Measurements from ENCODE around the gene PRICKLE4. TPM values are rescaled to one million over a fixed set of nuclear protein-coding genes. Genes with fewer than 3 reads are reported as not detected.
A peak's percentile ranks its signal among the peaks of the same experiment; 100 is the strongest.

Gene PRICKLE4
- total and polyA plus RNA-seq, 8 donors: 1.9 to 77.0 (median 8.4) TPM; not detected in 1

DNA sequence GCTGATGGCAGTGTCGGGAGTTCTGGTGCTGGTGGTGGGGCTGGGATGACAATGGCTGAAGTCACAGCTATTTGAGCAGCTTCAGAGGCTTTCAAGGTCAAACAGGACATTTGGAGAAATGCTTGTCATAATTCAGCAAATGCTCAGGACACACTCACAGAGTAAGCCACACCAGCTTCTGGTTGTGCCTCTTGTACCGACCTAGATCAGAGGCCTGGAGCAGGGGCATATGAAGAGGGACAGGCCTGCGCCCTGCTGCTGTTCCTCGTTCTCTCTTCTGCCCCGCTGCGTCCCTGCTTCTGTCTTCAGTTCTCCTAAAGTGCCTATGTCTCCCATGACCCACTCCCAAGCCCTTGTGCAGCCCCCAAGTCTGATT is 32.5 kb upstream of the PRICKLE4 start:
- peak overlapping the region; percentile 72 to 82 (median 75) for H3K27ac ChIP-seq
- peaks cover 9 to 27% (median 18%) of the 10 kb centered on the region in 4 donors for H3K4me1 ChIP-seq
- H3K36me3 ChIP-seq: peaks cover 0 to 16% (median 0%) of the 10 kb centered on the region in 4 donors
- no peak overlapping the region for H3K4me3 ChIP-seq
- TF ChIP-seq CTCF (IDR thresholded peaks at IDR 0.05): no peak
- TF ChIP-seq EP300 (IDR thresholded peaks at IDR 0.05): no peak
- TF ChIP-seq POLR2A (IDR thresholded peaks at IDR 0.05): no peak
- no peak for TF ChIP-seq POLR2AphosphoS5 (IDR thresholded peaks at IDR 0.05)
- H3K9me3 ChIP-seq: no peaks in the 10 kb centered on the region
- WGBS, 5 donors: 56 to 80% (median 64%) methylated on average over 6 of the region's 6 CpGs
- no peak for DNase-seq
- no peaks in the 10 kb centered on the region for H3K27me3 ChIP-seq
- intact Hi-C loops (cut with DNase I; ENCODE audit: low total_unique reads): no loop called here

DNA sequence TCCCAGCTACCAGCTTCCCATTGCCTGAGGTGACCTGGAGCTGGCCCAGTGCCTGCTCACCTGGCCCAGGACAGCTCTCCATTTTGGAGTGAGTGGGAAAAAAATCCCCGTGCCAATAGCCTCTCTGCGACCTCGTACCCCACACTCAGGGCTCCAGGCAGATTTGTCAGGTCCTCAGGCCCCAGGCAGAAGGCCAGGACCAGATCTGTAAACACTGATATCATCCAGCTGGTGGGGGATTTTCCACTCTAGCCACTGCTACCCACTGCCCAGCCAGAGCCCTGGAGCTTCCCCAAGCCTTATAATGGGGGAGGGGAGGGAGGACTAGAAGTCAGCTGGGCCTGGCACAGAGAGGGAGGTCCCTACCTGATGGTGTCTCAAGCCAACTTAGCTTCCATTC is 32.0 kb upstream of the PRICKLE4 start:
- intact Hi-C loops (cut with DNase I; ENCODE audit: low total_unique reads): no loop called here
- TF ChIP-seq POLR2AphosphoS5 (IDR thresholded peaks at IDR 0.05) (no peak), EP300 (IDR thresholded peaks at IDR 0.05) (no peak), POLR2A (IDR thresholded peaks at IDR 0.05) (no peak), CTCF (IDR thresholded peaks at IDR 0.05) (no peak)
- H3K4me3 ChIP-seq: no peak overlapping the region
- peak overlapping the region; percentile 72 to 82 (median 75) for H3K27ac ChIP-seq
- H3K27me3 ChIP-seq: no peaks in the 10 kb centered on the region
- peak in 1 of 2 donors; percentile 91 for DNase-seq
- peaks cover 0 to 11% (median 0%) of the 10 kb centered on the region in 4 donors for H3K36me3 ChIP-seq
- 15 to 43% (median 35%) methylated on average over 3 of the region's 3 CpGs for WGBS, 5 donors
- no peaks in the 10 kb centered on the region for H3K9me3 ChIP-seq
- H3K4me1 ChIP-seq: peaks cover 9 to 22% (median 16%) of the 10 kb centered on the region in 4 donors

DNA sequence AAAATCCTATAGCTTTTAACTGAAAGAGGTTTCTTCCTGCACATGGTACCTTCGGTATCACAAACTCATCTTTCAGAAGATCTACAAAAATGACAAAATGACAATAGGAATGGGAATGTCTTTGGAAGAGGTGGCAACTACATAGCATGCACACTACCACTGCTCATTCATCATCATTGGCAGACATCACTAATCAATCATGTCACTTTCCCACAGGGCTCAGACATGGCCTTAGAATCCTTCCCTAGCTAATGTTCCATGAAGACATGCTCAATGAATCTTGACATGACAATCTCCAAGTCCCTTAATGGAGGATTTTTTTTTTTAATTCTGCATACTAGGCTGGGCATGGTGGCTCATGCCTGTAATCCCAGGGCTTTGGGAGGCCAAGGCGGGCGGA is 30.2 kb upstream of the PRICKLE4 start:
- H3K4me3 ChIP-seq: no peak overlapping the region
- no peaks in the 10 kb centered on the region for H3K27me3 ChIP-seq
- no peaks in the 10 kb centered on the region for H3K9me3 ChIP-seq
- WGBS, 5 donors: 92 to 100% (median 98%) methylated on average over 3 of the region's 3 CpGs
- TF ChIP-seq EP300 (IDR thresholded peaks at IDR 0.05) (no peak), CTCF (IDR thresholded peaks at IDR 0.05) (no peak), POLR2A (IDR thresholded peaks at IDR 0.05) (no peak), POLR2AphosphoS5 (IDR thresholded peaks at IDR 0.05) (no peak)
- intact Hi-C loops (cut with DNase I; ENCODE audit: low total_unique reads): no loop called here
- no peaks in the 10 kb centered on the region for H3K36me3 ChIP-seq
- H3K27ac ChIP-seq: peak overlapping the region in 2 of 5 donors; percentile 41 to 47
- peaks cover 9 to 20% (median 16%) of the 10 kb centered on the region in 4 donors for H3K4me1 ChIP-seq
- no peak for DNase-seq

- DNase-seq: no peak
- no peak overlapping the region for H3K4me3 ChIP-seq
- no peak for TF ChIP-seq CTCF (IDR thresholded peaks at IDR 0.05)
- TF ChIP-seq POLR2A (IDR thresholded peaks at IDR 0.05): no peak
- no peak for TF ChIP-seq EP300 (IDR thresholded peaks at IDR 0.05)
- no peak for TF ChIP-seq POLR2AphosphoS5 (IDR thresholded peaks at IDR 0.05)
- H3K36me3 ChIP-seq: no peaks in the 10 kb centered on the region
- WGBS, 5 donors: 39 to 72% (median 46%) methylated on average over 4 of the region's 4 CpGs
- H3K4me1 ChIP-seq: peaks cover 8 to 31% (median 19%) of the 10 kb centered on the region in 4 donors
- no peaks in the 10 kb centered on the region for H3K27me3 ChIP-seq
- peak overlapping the region in 4 of 5 donors; percentile 17 to 58 (median 30) for H3K27ac ChIP-seq
- no peaks in the 10 kb centered on the region for H3K9me3 ChIP-seq
- intact Hi-C loops (cut with DNase I; ENCODE audit: low total_unique reads): no loop called here
Measured at GRCh38 chr6:41755895-41756294, 24.7 kb upstream of the PRICKLE4 start.
